ENCODE results near the gene PRR35. TPM values are rescaled to one million over a fixed set of nuclear protein-coding genes. Genes with fewer than 3 reads are reported as not detected.

Gene PRR35
- total RNA-seq, 1 donor from 2014 or later, result not detected

DNA sequence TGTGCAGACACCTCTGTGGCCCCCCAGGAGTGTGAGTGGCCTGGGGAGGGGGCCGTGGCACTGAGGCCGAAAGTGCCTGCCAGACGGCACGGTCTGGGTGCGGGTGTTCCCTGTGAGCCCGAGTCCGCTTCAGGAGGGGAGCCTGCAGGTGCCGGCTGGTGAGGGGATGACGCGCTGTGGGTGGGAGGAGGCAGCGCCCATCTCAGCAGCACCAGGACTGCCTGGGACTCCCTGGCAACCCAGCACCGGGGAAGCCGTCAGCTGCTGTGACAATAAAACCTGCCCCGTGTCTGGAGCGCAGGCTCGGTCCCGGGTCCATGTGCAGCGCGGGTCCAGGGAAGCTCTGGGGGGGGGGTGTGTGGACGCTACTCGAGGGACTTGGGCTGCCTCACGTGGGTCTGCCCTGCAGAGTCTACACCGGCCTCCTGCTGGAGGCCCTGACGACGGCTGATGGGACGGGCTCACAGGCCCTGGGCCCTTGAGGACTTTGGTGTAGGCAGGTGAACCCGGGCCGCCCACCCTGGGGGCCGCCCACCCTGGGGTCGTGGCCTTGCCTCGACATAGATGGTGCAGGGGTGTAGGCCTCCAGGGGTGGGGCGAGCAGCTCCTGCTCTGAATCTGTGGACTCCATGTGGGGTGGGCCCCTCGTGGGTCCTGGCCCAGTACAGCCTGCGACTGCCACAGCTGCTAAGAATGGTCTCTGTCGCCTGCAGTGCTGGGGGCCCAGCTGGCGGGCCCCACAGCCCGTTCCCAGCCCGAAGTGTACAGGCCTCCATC lies 23.8 kb downstream of the PRR35 start:
- Mint-ChIP-seq H3K36me3 (ENCODE audit: low read depth, unreplicated experiment) (no peaks in the 10 kb centered on the region), H3K27ac (ENCODE audit: unreplicated experiment) (no peak overlapping the region), H3K27me3 (ENCODE audit: unreplicated experiment) (peaks cover 4% of the 10 kb centered on the region), H3K4me1 (ENCODE audit: unreplicated experiment) (peaks cover 8% of the 10 kb centered on the region), H3K4me3 (ENCODE audit: unreplicated experiment) (no peak overlapping the region), H3K9me3 (ENCODE audit: unreplicated experiment) (no peaks in the 10 kb centered on the region)
- TF ChIP-seq, protein P1, sequence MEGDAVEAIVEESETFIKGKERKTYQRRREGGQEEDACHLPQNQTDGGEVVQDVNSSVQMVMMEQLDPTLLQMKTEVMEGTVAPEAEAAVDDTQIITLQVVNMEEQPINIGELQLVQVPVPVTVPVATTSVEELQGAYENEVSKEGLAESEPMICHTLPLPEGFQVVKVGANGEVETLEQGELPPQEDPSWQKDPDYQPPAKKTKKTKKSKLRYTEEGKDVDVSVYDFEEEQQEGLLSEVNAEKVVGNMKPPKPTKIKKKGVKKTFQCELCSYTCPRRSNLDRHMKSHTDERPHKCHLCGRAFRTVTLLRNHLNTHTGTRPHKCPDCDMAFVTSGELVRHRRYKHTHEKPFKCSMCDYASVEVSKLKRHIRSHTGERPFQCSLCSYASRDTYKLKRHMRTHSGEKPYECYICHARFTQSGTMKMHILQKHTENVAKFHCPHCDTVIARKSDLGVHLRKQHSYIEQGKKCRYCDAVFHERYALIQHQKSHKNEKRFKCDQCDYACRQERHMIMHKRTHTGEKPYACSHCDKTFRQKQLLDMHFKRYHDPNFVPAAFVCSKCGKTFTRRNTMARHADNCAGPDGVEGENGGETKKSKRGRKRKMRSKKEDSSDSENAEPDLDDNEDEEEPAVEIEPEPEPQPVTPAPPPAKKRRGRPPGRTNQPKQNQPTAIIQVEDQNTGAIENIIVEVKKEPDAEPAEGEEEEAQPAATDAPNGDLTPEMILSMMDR (IDR thresholded peaks at IDR 0.05; ENCODE audit: unreplicated experiment), result no peak
- DNase-seq (ENCODE audit: low spot score), result no peak

DNA sequence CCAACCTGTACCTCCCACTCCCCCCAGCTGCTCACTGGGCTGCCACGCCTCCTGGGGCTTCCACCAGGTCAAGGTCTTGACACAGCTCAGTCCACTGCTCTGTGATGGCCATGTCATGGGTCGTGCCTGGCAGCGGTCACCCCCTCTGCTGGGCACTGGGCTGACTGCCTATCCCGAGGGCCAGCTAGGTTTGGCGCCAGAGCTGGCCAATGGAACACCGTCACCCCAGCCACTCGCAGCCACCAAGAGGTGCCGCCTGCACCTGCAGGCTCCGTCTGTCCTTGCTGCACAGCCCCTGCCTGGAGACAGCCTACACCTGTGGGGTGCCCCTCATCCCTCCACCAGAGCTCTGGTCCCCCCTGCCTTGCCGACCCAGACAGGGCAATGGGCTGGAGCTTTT lies 25.2 kb downstream of the PRR35 start:
- H3K27me3 Mint-ChIP-seq (ENCODE audit: unreplicated experiment), result peaks cover 7% of the 10 kb centered on the region
- no peak overlapping the region for H3K27ac Mint-ChIP-seq (ENCODE audit: unreplicated experiment)
- DNase-seq (ENCODE audit: low spot score), result no peak

GRCh38 chr16:586047-586644 lies 26.0 kb downstream of the PRR35 start:
- no peaks in the 10 kb centered on the region for H3K9me3 Mint-ChIP-seq (ENCODE audit: unreplicated experiment)
- H3K4me3 Mint-ChIP-seq (ENCODE audit: unreplicated experiment), result no peak overlapping the region
- peaks cover 7% of the 10 kb centered on the region for H3K36me3 Mint-ChIP-seq (ENCODE audit: low read depth, unreplicated experiment)
- peaks cover 14% of the 10 kb centered on the region for H3K27me3 Mint-ChIP-seq (ENCODE audit: unreplicated experiment)
- peaks cover 15% of the 10 kb centered on the region for H3K4me1 Mint-ChIP-seq (ENCODE audit: unreplicated experiment)
- no peak for DNase-seq (ENCODE audit: low spot score)
- no peak overlapping the region for H3K27ac Mint-ChIP-seq (ENCODE audit: unreplicated experiment)
- TF ChIP-seq, protein P1 (IDR thresholded peaks at IDR 0.05; ENCODE audit: unreplicated experiment), result no peak

More for the DNA sequence above, 25.2 kb downstream of the PRR35 start:
- Mint-ChIP-seq H3K9me3 (ENCODE audit: unreplicated experiment) (no peaks in the 10 kb centered on the region), H3K4me1 (ENCODE audit: unreplicated experiment) (peaks cover 8% of the 10 kb centered on the region), H3K36me3 (ENCODE audit: low read depth, unreplicated experiment) (no peaks in the 10 kb centered on the region), H3K4me3 (ENCODE audit: unreplicated experiment) (no peak overlapping the region)
- TF ChIP-seq, protein P1 (IDR thresholded peaks at IDR 0.05; ENCODE audit: unreplicated experiment), result no peak

DNA sequence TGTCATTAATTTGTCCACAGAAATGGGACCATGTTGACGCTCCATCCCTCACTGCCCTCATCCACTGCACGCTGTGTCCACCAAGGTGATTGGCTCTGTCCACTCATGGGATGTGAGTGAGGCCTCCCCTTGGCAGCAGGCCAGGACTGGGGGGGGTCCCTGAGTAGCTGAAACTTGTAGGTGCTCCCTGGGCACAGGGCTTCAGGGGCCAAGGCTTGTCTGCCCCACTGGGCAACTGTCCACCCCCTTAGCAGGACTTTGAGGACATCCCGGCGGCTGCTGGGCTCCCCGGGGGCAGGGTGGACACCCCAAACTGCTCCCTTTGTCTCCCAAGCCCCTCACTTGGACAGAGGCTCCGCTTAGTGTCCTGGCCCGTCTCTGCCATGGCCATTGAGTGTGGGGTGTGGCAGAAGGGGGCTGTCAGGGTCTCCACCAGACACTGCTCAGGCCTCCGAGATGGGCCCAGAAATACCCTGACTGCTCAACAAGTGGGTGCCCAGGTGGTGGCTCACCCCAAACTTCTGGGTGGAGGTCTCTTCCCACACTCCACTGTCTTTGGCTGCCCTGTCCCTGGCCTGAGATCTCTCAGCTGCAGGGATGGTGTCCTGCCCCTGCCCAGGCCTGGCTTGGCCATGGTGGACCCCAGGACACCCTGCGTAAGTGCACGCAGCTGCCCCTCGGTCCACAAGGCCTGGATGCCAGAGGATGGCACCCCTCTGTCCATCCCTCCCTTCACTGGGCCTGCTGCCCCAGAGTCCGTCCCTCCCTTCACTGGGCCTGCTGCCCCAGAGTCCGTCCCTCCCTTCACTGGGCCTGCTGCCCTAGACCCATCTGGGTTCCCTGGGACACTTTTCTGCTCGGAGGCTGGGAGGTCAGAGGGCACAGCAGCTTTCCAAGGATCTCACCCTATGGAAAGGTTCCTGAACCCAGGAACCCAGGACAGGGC lies 26.7 kb downstream of the PRR35 start:
- DNase-seq (ENCODE audit: low spot score), result no peak
- Mint-ChIP-seq H3K27ac (ENCODE audit: unreplicated experiment) (no peak overlapping the region), H3K4me3 (ENCODE audit: unreplicated experiment) (peak overlapping the region; percentile 79), H3K27me3 (ENCODE audit: unreplicated experiment) (peaks cover 14% of the 10 kb centered on the region), H3K36me3 (ENCODE audit: low read depth, unreplicated experiment) (peaks cover 9% of the 10 kb centered on the region), H3K9me3 (ENCODE audit: unreplicated experiment) (no peaks in the 10 kb centered on the region), H3K4me1 (ENCODE audit: unreplicated experiment) (peaks cover 16% of the 10 kb centered on the region)
- TF ChIP-seq, protein P1 (IDR thresholded peaks at IDR 0.05; ENCODE audit: unreplicated experiment), result no peak
